ENCODE results near the gene DNAJC24. TPM values are rescaled to one million over a fixed set of nuclear protein-coding genes. Genes with fewer than 3 reads are reported as not detected.
"Not testable (repeated sequence)": the region's sequence is repeated elsewhere in the genome, so short reads cannot be mapped to it uniquely, and the experiment has no call there.

Gene DNAJC24, protein sequence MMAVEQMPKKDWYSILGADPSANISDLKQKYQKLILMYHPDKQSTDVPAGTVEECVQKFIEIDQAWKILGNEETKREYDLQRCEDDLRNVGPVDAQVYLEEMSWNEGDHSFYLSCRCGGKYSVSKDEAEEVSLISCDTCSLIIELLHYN
- 10 to 100 TPM; 24.8 to 27.1 TPM for total RNA-seq
- 10 to 100 TPM; 11.5 to 15.9 TPM for polyA plus RNA-seq

DNA sequence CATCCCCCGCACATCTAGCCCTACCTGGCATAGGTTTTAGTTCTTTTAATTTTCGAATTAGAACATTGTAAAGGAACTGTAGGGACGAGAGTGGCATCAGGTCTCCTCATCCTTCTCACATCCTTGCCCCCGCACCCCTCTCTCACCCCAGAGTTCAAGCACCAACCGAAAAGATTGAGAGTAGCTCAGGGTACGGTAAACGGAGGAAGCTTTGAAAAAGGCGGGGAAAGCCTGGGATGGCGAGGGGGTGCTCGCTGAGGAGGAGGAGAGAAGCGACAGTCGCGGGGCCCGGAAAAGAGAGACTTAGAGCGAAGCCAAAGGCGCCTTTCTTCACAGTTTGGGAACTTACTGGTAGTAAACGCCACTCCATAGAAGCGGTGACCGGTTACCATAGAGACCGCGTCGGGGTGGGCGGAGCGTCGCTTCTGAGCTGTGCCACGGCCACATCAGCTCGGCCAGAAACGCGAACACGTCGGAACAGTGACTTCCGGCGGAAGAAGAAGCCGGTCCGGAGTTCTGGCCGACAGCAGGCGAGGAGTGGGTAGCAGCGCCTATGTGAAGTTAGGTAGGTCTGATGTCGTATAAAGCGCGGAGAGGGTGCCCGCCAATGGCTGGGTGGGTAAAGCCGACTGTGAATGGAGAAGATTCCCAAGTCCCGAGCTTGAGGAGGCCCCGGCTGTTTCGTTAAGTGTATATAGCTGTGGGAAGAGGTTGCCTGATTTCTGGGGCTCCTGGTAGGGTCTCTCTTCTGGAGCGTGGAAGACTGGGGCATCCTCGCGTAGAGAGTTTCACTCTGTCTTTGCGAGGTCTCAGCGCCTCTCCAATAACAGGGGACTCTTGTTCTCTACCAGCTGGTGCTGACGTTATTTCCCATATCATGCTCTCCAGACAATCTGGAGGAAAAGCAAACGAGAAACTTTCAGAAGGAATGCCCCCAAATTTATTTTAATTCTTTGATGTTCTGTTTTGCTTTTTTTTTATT is at the start of gene DNAJC24, which contains the start of gene DCDC1:
DNAJC24 (plus strand) TSS at position 513 of the 982 bp plus-strand sequence. CDS start 889 bp downstream, outside the sequence.
DCDC1 (minus strand) TSS at position 392 of the 982 bp plus-strand sequence. CDS start 41,459 bp downstream, outside the sequence.
- no peaks in the 10 kb centered on the region for H3K27me3 Mint-ChIP-seq
- Histone ChIP-seq H3K4me1 (ENCODE audit: insufficient read depth, low read length) (peaks cover 45% of the 10 kb centered on the region), H3K4me3 (ENCODE audit: low read length in 2 of 2) (peak within 1 kb of the TSS; percentile 81 to 82), H3K27me3 (ENCODE audit: insufficient read depth, low read length) (no peaks in the 10 kb centered on the region), H3K36me3 (ENCODE audit: insufficient read depth, low read length) (no peaks in the 10 kb centered on the region), H3K27ac (ENCODE audit: low read depth, low read length) (peak within 1 kb of the TSS; percentile 78), H3K9me3 (ENCODE audit: control insufficient read depth in 1 of 2, low read length in 2 of 2) (no peaks in the 10 kb centered on the region)
- peaks cover 0 to 15% of the 10 kb centered on the region in 2 donors for H3K36me3 Mint-ChIP-seq
- peak within 1 kb of the TSS; percentile 93 to 100 (median 99) for H3K4me3 Mint-ChIP-seq
- CTCF ChIA-PET (ENCODE audit: partially characterized antibody) = interaction anchor here (0.7 to 1.7 kb wide), 4 partner anchors 8 to 142 kb away, joined by 3 to 4 read pairs (median 4); no protein-coding TSS in a partner anchor
- H3K4me1 Mint-ChIP-seq = peaks cover 37 to 70% (median 49%) of the 10 kb centered on the region in 4 donors
- POLR2A ChIA-PET (ENCODE audit: partially characterized antibody) = interaction anchor here (0.8 to 1.7 kb wide), 6 partner anchors 17 to 1214 kb away, joined by 3 to 8 read pairs (median 4); partner anchors contain the start of genes ARL14EP, EIF3M, ELP4 and IMMP1L
- intact Hi-C loops (cut with micrococcal nuclease) = loop anchor here (1.0 to 5.0 kb wide), 4 partner anchors 140 to 1213 kb away; partner anchors contain the start of genes ARL14EP, EIF3M, ELP4 and IMMP1L
- peak; percentile 87 to 93 (median 91) for DNase-seq
- H3K27ac Mint-ChIP-seq = peak within 1 kb of the TSS; percentile 86 to 99 (median 98)
- no peaks in the 10 kb centered on the region for H3K9me3 Mint-ChIP-seq

GRCh38 chr11:31321494-31321893 is 48.2 kb upstream of the DNAJC24 start:
- H3K27me3 ChIP-seq (ENCODE audit: insufficient read depth, low read length); H3K4me1 ChIP-seq (ENCODE audit: insufficient read depth, low read length); H3K36me3 Mint-ChIP-seq; DNase-seq; intact Hi-C loops (cut with micrococcal nuclease); H3K4me3 ChIP-seq (ENCODE audit: low read length in 2 of 2); H3K4me3 Mint-ChIP-seq; H3K9me3 ChIP-seq (ENCODE audit: control insufficient read depth in 1 of 2, low read length in 2 of 2); CTCF ChIA-PET (ENCODE audit: partially characterized antibody); POLR2A ChIA-PET (ENCODE audit: partially characterized antibody); H3K27me3 Mint-ChIP-seq; H3K27ac Mint-ChIP-seq; H3K27ac ChIP-seq (ENCODE audit: low read depth, low read length); H3K9me3 Mint-ChIP-seq; H3K36me3 ChIP-seq (ENCODE audit: insufficient read depth, low read length): not testable (repeated sequence)
- H3K4me1 Mint-ChIP-seq = peaks cover 4 to 12% (median 8%) of the 10 kb centered on the region in 4 donors

DNA sequence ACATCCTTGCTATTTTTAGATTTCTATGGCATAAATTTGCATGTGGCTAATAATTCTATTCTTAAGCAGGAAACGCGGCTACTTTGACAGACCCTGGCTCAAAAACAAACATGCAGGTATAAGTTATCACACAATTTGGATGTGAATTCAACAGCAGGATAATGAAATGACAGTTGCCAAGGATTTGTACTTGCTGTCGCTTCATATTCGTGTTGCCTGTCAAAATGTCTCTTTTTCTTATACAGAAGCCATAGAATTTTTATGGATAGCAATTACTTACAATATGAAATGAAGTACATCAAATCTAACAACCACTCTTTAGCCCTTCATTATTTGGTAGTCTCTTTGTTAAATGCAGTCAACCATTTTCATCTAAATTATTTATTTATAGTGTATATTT is 46.5 kb upstream of the DNAJC24 start:
- intact Hi-C loops (cut with micrococcal nuclease) = no loop called here
- H3K27ac Mint-ChIP-seq = no peak overlapping the region
- no peaks in the 10 kb centered on the region for H3K36me3 ChIP-seq (ENCODE audit: insufficient read depth, low read length)
- no peaks in the 10 kb centered on the region for H3K36me3 Mint-ChIP-seq
- H3K4me3 Mint-ChIP-seq = no peak overlapping the region
- H3K27ac ChIP-seq (ENCODE audit: low read depth, low read length) = no peak overlapping the region
- H3K27me3 ChIP-seq (ENCODE audit: insufficient read depth, low read length) = no peaks in the 10 kb centered on the region
- no peaks in the 10 kb centered on the region for H3K9me3 ChIP-seq (ENCODE audit: control insufficient read depth in 1 of 2, low read length in 2 of 2)
- H3K4me3 ChIP-seq (ENCODE audit: low read length in 2 of 2) = no peak overlapping the region
- H3K9me3 Mint-ChIP-seq = peaks cover 0 to 5% (median 1%) of the 10 kb centered on the region in 8 donors
- DNase-seq = no peak
- H3K4me1 ChIP-seq (ENCODE audit: insufficient read depth, low read length) = peaks cover 7% of the 10 kb centered on the region
- CTCF ChIA-PET (ENCODE audit: partially characterized antibody) = no interaction called here
- peaks cover 0 to 3% of the 10 kb centered on the region in 2 donors for H3K27me3 Mint-ChIP-seq
- H3K4me1 Mint-ChIP-seq = peaks cover 4 to 17% (median 8%) of the 10 kb centered on the region in 4 donors
- POLR2A ChIA-PET (ENCODE audit: partially characterized antibody) = no interaction called here

DNA sequence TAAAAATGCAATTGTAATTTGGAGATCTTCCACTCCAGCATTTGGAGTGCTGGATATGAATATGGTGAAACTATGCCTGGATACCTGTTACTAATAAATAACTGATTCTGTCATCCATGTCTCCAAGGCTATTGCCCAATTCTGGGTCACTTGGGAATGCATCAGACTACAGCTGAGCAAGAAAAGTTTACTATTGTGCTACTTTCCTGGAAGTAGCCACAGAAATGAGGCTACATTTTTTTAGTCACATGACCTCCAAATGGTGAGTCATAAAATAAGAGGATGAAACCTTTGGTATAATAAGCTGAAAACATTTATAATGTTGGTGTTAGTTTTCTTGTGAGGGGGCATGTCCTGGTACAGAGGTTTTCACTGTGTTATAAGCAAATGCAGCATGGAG is 44.5 kb upstream of the DNAJC24 start:
- Histone ChIP-seq H3K36me3 (ENCODE audit: insufficient read depth, low read length) (no peaks in the 10 kb centered on the region), H3K27ac (ENCODE audit: low read depth, low read length) (no peak overlapping the region), H3K27me3 (ENCODE audit: insufficient read depth, low read length) (no peaks in the 10 kb centered on the region), H3K4me1 (ENCODE audit: insufficient read depth, low read length) (peaks cover 7% of the 10 kb centered on the region), H3K9me3 (ENCODE audit: control insufficient read depth in 1 of 2, low read length in 2 of 2) (no peaks in the 10 kb centered on the region), H3K4me3 (ENCODE audit: low read length in 2 of 2) (no peak overlapping the region)
- no peak for DNase-seq
- no peaks in the 10 kb centered on the region for H3K36me3 Mint-ChIP-seq
- H3K27me3 Mint-ChIP-seq = peaks cover 0 to 3% of the 10 kb centered on the region in 2 donors
- peaks cover 4 to 17% (median 8%) of the 10 kb centered on the region in 4 donors for H3K4me1 Mint-ChIP-seq
- peak overlapping the region in 1 of 7 donors; percentile 77 for H3K27ac Mint-ChIP-seq
- H3K4me3 Mint-ChIP-seq = peak overlapping the region in 2 of 8 donors; percentile 2 to 5
- intact Hi-C loops (cut with micrococcal nuclease) = no loop called here
- H3K9me3 Mint-ChIP-seq = peaks cover 0 to 6% (median 2%) of the 10 kb centered on the region in 8 donors
- ChIA-PET CTCF (ENCODE audit: partially characterized antibody) (no interaction called here), POLR2A (ENCODE audit: partially characterized antibody) (no interaction called here)

GRCh38 chr11:31326470-31327148 is 43.1 kb upstream of the DNAJC24 start:
- H3K4me1 ChIP-seq (ENCODE audit: insufficient read depth, low read length) = peaks cover 7% of the 10 kb centered on the region
- no peaks in the 10 kb centered on the region for H3K36me3 ChIP-seq (ENCODE audit: insufficient read depth, low read length)
- H3K27me3 ChIP-seq (ENCODE audit: insufficient read depth, low read length) = no peaks in the 10 kb centered on the region
- intact Hi-C loops (cut with micrococcal nuclease) = no loop called here
- Mint-ChIP-seq H3K36me3 (no peaks in the 10 kb centered on the region), H3K9me3 (peaks cover 0 to 8% (median under 1%) of the 10 kb centered on the region in 8 donors), H3K27me3 (peaks cover 0 to 1% of the 10 kb centered on the region in 2 donors), H3K27ac (peak overlapping the region in 5 of 7 donors; percentile 10 to 72 (median 20)), H3K4me3 (peak overlapping the region; percentile 30 to 71 (median 56)), H3K4me1 (peaks cover 4 to 17% (median 8%) of the 10 kb centered on the region in 4 donors)
- CTCF ChIA-PET (ENCODE audit: partially characterized antibody) = no interaction called here
- no peaks in the 10 kb centered on the region for H3K9me3 ChIP-seq (ENCODE audit: control insufficient read depth in 1 of 2, low read length in 2 of 2)
- POLR2A ChIA-PET (ENCODE audit: partially characterized antibody) = no interaction called here
- H3K4me3 ChIP-seq (ENCODE audit: low read length in 2 of 2) = no peak overlapping the region
- H3K27ac ChIP-seq (ENCODE audit: low read depth, low read length) = no peak overlapping the region
- DNase-seq = no peak

GRCh38 chr11:31327417-31327816 is 42.2 kb upstream of the DNAJC24 start:
- POLR2A ChIA-PET (ENCODE audit: partially characterized antibody) = no interaction called here
- no peak overlapping the region for H3K4me3 ChIP-seq (ENCODE audit: low read length in 2 of 2)

More at GRCh38 chr11:31327417-31327816, 42.2 kb upstream of the DNAJC24 start:
- CTCF ChIA-PET (ENCODE audit: partially characterized antibody) = no interaction called here
- Histone ChIP-seq H3K27me3 (ENCODE audit: insufficient read depth, low read length) (no peaks in the 10 kb centered on the region), H3K36me3 (ENCODE audit: insufficient read depth, low read length) (no peaks in the 10 kb centered on the region), H3K4me1 (ENCODE audit: insufficient read depth, low read length) (peaks cover 7% of the 10 kb centered on the region), H3K27ac (ENCODE audit: low read depth, low read length) (no peak overlapping the region), H3K9me3 (ENCODE audit: control insufficient read depth in 1 of 2, low read length in 2 of 2) (no peaks in the 10 kb centered on the region)
- Mint-ChIP-seq H3K27ac (peak overlapping the region in 3 of 7 donors; percentile 19 to 73 (median 35)), H3K4me1 (peaks cover 4 to 17% (median 8%) of the 10 kb centered on the region in 4 donors), H3K4me3 (peak overlapping the region in 4 of 8 donors; percentile 30 to 66 (median 53)), H3K36me3 (no peaks in the 10 kb centered on the region), H3K9me3 (peaks cover 0 to 8% (median 1%) of the 10 kb centered on the region in 8 donors), H3K27me3 (peaks cover 2 to 3% of the 10 kb centered on the region in 2 donors)
- intact Hi-C loops (cut with micrococcal nuclease) = no loop called here
- DNase-seq = no peak

Measured in CD4-positive, alpha-beta memory T cell (primary cell).